Brain microvascular endothelial cell (primary cell): ENCODE measurements around the gene XAGE3.

ENCODE experiments used
- DNase-seq: peaks from one replicate; pipeline ENCODE4 v3.0.0-alpha.2; 2020
- H3K27ac ChIP-seq: fragments of 250-450 bp; sonication (Bioruptor Pico); 2 replicates; pipeline ENCODE4 v1.5.1; 2020; ENCODE audit warnings: mild to moderate bottlenecking, moderate library complexity
- H3K27me3 ChIP-seq: fragments of 250-450 bp; sonication (Bioruptor Pico); replicated peaks from 2 replicates; pipeline ENCODE4 v1.5.1; 2020; ENCODE audit warnings: mild to moderate bottlenecking
- H3K36me3 ChIP-seq: fragments of 250-450 bp; sonication (Bioruptor Pico); replicated peaks from 2 replicates; pipeline ENCODE4 v1.5.1; 2020; ENCODE audit warnings: mild to moderate bottlenecking
- H3K4me3 ChIP-seq: 2 replicates; pipeline ENCODE4 v1.5.1; 2011; ENCODE audit warnings: low read depth, mild to moderate bottlenecking, control low read depth, low read length, moderate library complexity
- CTCF ChIP-seq: IDR thresholded peaks from 2 replicates; pipeline ENCODE4 v1.5.1; 2011; ENCODE audit warnings: low read depth, mild to moderate bottlenecking, moderate library complexity, low read length, control low read depth, inconsistent platforms; ENCODE audit errors: missing control alignments
- in situ Hi-C: cut with HindIII; loops from 2 replicates; pipeline ENCODE4 v1.10.0; 2017; ENCODE audit warnings: low sequenced_read_pairs, low pct_ligation_motif_present

The XAGE3 gene

DNA sequence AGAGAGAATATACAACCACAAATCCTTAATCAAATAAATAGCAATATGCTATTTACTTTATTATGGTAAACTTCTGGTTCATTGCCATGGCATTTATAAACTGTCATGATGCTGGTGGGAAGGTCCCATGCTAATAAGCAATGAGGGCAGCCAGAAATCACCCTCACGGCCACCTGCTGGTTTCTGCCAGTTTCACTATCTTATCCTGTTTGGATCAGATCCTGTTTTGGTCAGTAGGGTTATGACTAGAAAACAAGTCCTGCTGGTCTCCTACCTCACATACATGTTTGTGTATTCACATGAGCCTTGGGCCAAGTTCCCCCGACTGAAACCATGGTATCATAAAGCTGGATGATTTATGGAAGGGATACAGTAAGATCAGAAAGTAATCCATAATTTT lies 28.7 kb downstream of the XAGE3 start:
- no peaks in the 10 kb centered on the region for H3K27me3 ChIP-seq
- H3K36me3 ChIP-seq: no peaks in the 10 kb centered on the region
- TF ChIP-seq CTCF: no peak
- no peak overlapping the region for H3K4me3 ChIP-seq
- H3K27ac ChIP-seq: no peak overlapping the region
- in situ Hi-C loops: no loop called here
- DNase-seq: no peak

- no peak for DNase-seq
- TF ChIP-seq CTCF: no peak
Observed at GRCh38 chrX:52830551-52830950, 37.3 kb downstream of the XAGE3 start.

GRCh38 chrX:52824608-52825007 lies 43.3 kb downstream of the XAGE3 start:
- TF ChIP-seq CTCF: no peak
- Histone ChIP-seq H3K36me3 (no peaks in the 10 kb centered on the region), H3K27me3 (no peaks in the 10 kb centered on the region), H3K4me3 (no peak overlapping the region), H3K27ac (no peak overlapping the region)
- DNase-seq: no peak
- in situ Hi-C loops: no loop called here

More at GRCh38 chrX:52830551-52830950, 37.3 kb downstream of the XAGE3 start:
- Histone ChIP-seq H3K27ac (no peak overlapping the region), H3K4me3 (no peak overlapping the region), H3K27me3 (no peaks in the 10 kb centered on the region), H3K36me3 (no peaks in the 10 kb centered on the region)
- in situ Hi-C loops: no loop called here

DNA sequence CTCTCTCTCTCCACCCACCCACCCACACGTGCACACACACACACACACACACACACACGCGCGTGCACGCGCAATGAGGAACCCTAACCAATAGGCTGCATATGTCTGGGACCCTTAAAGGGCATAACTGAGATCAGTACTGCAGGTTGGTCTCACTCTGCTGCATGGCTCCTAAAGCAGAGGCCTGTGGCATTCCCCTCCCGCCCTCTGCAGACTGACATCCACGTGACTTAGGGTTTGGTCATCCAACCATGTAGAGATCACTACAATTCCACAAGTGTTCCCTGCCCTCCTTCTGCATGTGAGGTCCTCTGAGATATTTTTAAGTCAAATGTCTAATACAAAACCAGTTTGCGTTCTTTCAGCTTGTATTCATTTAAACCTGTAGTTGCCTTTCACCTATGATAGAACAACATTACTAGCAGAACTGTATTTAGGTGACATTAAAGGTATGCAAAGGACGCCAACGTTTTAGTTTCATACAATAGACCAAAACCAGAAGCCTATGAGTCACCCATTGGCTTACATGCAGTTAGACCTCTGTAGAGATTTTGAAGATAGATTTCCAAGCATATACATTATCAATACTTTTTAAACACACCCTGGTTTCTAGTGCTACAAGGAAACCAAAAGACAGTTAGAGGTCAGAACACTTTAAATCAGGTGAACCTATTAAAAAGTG lies 46.7 kb downstream of the XAGE3 start:
- in situ Hi-C loops: no loop called here
- no peak for TF ChIP-seq CTCF
- Histone ChIP-seq H3K4me3 (no peak overlapping the region), H3K27me3 (no peaks in the 10 kb centered on the region), H3K27ac (no peak overlapping the region), H3K36me3 (no peaks in the 10 kb centered on the region)
- DNase-seq: no peak

GRCh38 chrX:52819788-52820187 lies 48.1 kb downstream of the XAGE3 start:
- Histone ChIP-seq H3K27me3 (no peaks in the 10 kb centered on the region), H3K4me3 (no peak overlapping the region), H3K36me3 (no peaks in the 10 kb centered on the region), H3K27ac (no peak overlapping the region)
- in situ Hi-C loops: no loop called here
- DNase-seq: no peak
- TF ChIP-seq CTCF: no peak
